Measurements from ENCODE around the gene MBNL1. TPM values are rescaled to one million over a fixed set of nuclear protein-coding genes. Genes with fewer than 3 reads are reported as not detected.

MBNL1 gene
- total and polyA plus RNA-seq, 2 of the 13 experiments (the other 11 are each of a cell fraction or from before 2014, with no cell fraction given) = 27.1 to 55.4 TPM

DNA sequence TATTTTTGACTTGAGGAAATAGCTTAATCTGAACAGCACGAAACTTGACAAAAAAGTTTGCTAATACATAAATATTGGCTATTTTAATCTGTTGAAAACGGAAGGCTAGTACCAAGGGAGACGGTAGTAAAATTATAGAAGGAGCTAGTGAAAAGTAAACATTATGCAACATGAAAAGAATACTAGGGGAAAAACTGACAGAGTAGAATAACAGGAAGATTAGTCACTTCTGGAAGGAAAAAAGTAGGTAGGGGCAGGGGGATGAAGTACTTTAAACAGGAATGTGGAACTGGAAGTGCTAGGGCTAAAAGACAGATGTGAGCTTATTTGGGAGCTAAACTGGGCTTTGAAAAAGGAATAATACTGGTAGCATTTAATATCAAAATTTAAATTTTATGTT, 60.1 kb downstream of the MBNL1 start (continued):
- TF ChIP-seq, protein P1, sequence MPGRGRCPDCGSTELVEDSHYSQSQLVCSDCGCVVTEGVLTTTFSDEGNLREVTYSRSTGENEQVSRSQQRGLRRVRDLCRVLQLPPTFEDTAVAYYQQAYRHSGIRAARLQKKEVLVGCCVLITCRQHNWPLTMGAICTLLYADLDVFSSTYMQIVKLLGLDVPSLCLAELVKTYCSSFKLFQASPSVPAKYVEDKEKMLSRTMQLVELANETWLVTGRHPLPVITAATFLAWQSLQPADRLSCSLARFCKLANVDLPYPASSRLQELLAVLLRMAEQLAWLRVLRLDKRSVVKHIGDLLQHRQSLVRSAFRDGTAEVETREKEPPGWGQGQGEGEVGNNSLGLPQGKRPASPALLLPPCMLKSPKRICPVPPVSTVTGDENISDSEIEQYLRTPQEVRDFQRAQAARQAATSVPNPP (CRISPR knock-in tag; IDR thresholded peaks at IDR 0.05) = no peak
- TF ChIP-seq RXRB (CRISPR knock-in tag; IDR thresholded peaks at IDR 0.05; ENCODE audit: borderline replicate concordance) = peak; percentile 59; the same call in 1 of the 2 replicates
- no peak for TF ChIP-seq SSRP1 (CRISPR knock-in tag; IDR thresholded peaks at IDR 0.05)
- TF ChIP-seq ZNF350 (CRISPR knock-in tag; IDR thresholded peaks at IDR 0.05; ENCODE audit: borderline replicate concordance, low read depth) = no peak
- no peak for TF ChIP-seq GABPB1 (CRISPR knock-in tag; IDR thresholded peaks at IDR 0.05)
- 0 out of 2 replicates have a peak, but pooled peaks have one; percentile 51 for TF ChIP-seq ATF3 (CRISPR knock-in tag; IDR thresholded peaks at IDR 0.05)
- TF ChIP-seq ZNF644 (CRISPR knock-in tag; IDR thresholded peaks at IDR 0.05; ENCODE audit: low read depth) = peak; percentile 21; the same call in 1 of the 2 replicates
- TF ChIP-seq ZMAT3 (CRISPR knock-in tag; conservative IDR thresholded peaks at IDR 0.05) = no peak
- no peak for TF ChIP-seq ZNF709 (CRISPR knock-in tag; IDR thresholded peaks at IDR 0.05)
- no peak for TF ChIP-seq ZNF34 (CRISPR knock-in tag; IDR thresholded peaks at IDR 0.05; ENCODE audit: borderline replicate concordance)
- no peak for TF ChIP-seq ZNF329 (CRISPR knock-in tag; IDR thresholded peaks at IDR 0.05; ENCODE audit: low read depth)
- TF ChIP-seq ATM (IDR thresholded peaks at IDR 0.05; ENCODE audit: borderline replicate concordance) = peak; percentile 85; the same call in 1 of the 2 replicates
- TF ChIP-seq ZNF10 (CRISPR knock-in tag; IDR thresholded peaks at IDR 0.05; ENCODE audit: borderline replicate concordance, low read depth) = no peak
- no peak for TF ChIP-seq AGO1 (IDR thresholded peaks at IDR 0.05; ENCODE audit: low read depth, low read length, poor library complexity, severe bottlenecking)
- TF ChIP-seq MYNN (CRISPR knock-in tag; IDR thresholded peaks at IDR 0.05; ENCODE audit: low read depth) = no peak
- no peak for TF ChIP-seq ONECUT2 (CRISPR knock-in tag; IDR thresholded peaks at IDR 0.05)
- no peak for TF ChIP-seq JUN (CRISPR knock-in tag; IDR thresholded peaks at IDR 0.05)
- no peak for TF ChIP-seq SRSF4 (IDR thresholded peaks at IDR 0.05; ENCODE audit: low read depth, low read length, poor library complexity, severe bottlenecking)
- TF ChIP-seq ZNF451 (CRISPR knock-in tag; IDR thresholded peaks at IDR 0.05) = no peak
- no peak for TF ChIP-seq ZNF605 (CRISPR knock-in tag; IDR thresholded peaks at IDR 0.05)
- no peak for TF ChIP-seq ZNF773 (CRISPR knock-in tag; IDR thresholded peaks at IDR 0.05; ENCODE audit: borderline replicate concordance)
- no peak for TF ChIP-seq ZNF468 (CRISPR knock-in tag; IDR thresholded peaks at IDR 0.05)
- peak; percentile 69 for TF ChIP-seq NCOA2 (CRISPR knock-in tag; IDR thresholded peaks at IDR 0.05)
- TF ChIP-seq, protein P2, sequence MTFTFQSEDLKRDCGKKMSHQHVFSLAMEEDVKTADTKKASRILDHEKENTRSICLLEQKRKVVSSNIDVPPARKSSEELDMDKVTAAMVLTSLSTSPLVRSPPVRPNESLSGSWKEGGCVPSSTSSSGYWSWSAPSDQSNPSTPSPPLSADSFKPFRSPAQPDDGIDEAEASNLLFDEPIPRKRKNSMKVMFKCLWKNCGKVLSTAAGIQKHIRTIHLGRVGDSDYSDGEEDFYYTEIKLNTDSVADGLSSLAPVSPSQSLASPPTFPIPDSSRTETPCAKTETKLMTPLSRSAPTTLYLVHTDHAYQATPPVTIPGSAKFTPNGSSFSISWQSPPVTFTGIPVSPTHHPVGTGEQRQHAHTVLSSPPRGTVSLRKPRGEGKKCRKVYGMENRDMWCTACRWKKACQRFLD (CRISPR knock-in tag; IDR thresholded peaks at IDR 0.05; ENCODE audit: borderline replicate concordance) = no peak
- no peak for TF ChIP-seq REPIN1 (CRISPR knock-in tag; IDR thresholded peaks at IDR 0.05; ENCODE audit: borderline replicate concordance, low read depth)
- no peak for TF ChIP-seq GABPA (IDR thresholded peaks at IDR 0.05; ENCODE audit: low read depth, low read length)
- no peak for TF ChIP-seq GABPA (CRISPR knock-in tag; IDR thresholded peaks at IDR 0.05; ENCODE audit: low read depth)
- no peak for TF ChIP-seq NFYB (CRISPR knock-in tag; IDR thresholded peaks at IDR 0.05)
- TF ChIP-seq HOXA3 (CRISPR knock-in tag; IDR thresholded peaks at IDR 0.05) = no peak
- no peak for TF ChIP-seq ZNF850 (CRISPR knock-in tag; conservative IDR thresholded peaks at IDR 0.05)
- no peak for TF ChIP-seq CREB3 (CRISPR knock-in tag; IDR thresholded peaks at IDR 0.05)
